Activated T-cell treated with anti-CD3 and anti-CD28 coated beads, Interleukin-2, amount 50 U/mL, for 4 hours (primary cell): ENCODE data around the gene DPEP2. TPM values are rescaled to one million over a fixed set of nuclear protein-coding genes. Genes with fewer than 3 reads are reported as not detected.
"Not testable (repeated sequence)": the region's sequence is repeated elsewhere in the genome, so short reads cannot be mapped to it uniquely, and the experiment has no call there.

Experiments used
- ATAC-seq, 2 donors: fragments of 200-7000 bp; cut with Tn5 transposase; one replicate each; pipeline ENCODE4 v1.10.0; 2021
- DNase-seq: peaks from one replicate; pipeline ENCODE4 v3.0.0-alpha.2; 2020
- H3K27me3 Mint-ChIP-seq: one replicate; pipeline ENCODE4 v1.8.0; 2021; ENCODE audit warnings: low read depth, mixed read lengths
- H3K36me3 Mint-ChIP-seq: one replicate; pipeline ENCODE4 v1.8.0; 2022; ENCODE audit warnings: mixed read lengths; ENCODE audit not compliant: insufficient read depth
- H3K4me1 Mint-ChIP-seq: one replicate; pipeline ENCODE4 v1.8.0; 2021; ENCODE audit warnings: low read depth, mixed read lengths
- H3K4me3 Mint-ChIP-seq: one replicate; pipeline ENCODE4 v1.8.0; 2021; ENCODE audit warnings: mild to moderate bottlenecking, moderate library complexity, mixed read lengths
- H3K9me3 Mint-ChIP-seq: one replicate; pipeline ENCODE4 v1.8.0; 2021; ENCODE audit warnings: mixed read lengths
- total RNA-seq, 3 donors: library from RNA; stranded (reverse); gene quantifications; one replicate each; pipeline ENCODE4 v1.2.1, GENCODE V29; 2021

DPEP2 gene
- total RNA-seq, 3 donors from 2014 or later, result 0.47 to 0.81 (median 0.71) TPM

- H3K9me3 Mint-ChIP-seq, result no peaks in the 10 kb centered on the region
- no peaks in the 10 kb centered on the region for H3K27me3 Mint-ChIP-seq
- DNase-seq (no peak), ATAC-seq (peak; percentile 11)
- peak overlapping the region; percentile 97 for H3K4me3 Mint-ChIP-seq
- H3K36me3 Mint-ChIP-seq, result peaks cover 7% of the 10 kb centered on the region
- peaks cover 22% of the 10 kb centered on the region for H3K4me1 Mint-ChIP-seq
Observed at GRCh38 chr16:68022278-68022727, 23.0 kb upstream of the DPEP2 start.

DNA sequence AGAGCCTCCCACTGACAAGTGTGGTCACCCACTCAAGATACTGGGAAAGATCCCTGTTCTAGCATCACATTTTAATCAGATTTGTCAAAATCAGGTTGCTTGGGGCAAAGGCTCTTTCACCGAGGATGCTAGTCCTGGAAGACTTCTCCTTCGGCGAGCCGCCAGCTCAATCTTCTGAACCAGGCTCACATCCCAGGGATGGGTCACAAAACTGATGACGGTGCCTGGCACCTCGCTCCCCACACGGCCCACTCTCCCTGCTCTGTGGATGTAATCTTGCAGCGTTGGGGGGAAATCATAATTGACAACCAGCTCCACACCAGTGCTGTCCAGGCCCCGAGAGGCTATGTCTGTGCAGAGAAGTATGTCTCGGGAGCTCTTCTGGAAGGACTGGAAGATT, 22.2 kb upstream of the DPEP2 start:
- Mint-ChIP-seq H3K4me3 (peak overlapping the region; percentile 97), H3K9me3 (no peaks in the 10 kb centered on the region), H3K27me3 (no peaks in the 10 kb centered on the region), H3K4me1 (peaks cover 22% of the 10 kb centered on the region), H3K36me3 (peaks cover 7% of the 10 kb centered on the region)
- no peak for ATAC-seq
- no peak for DNase-seq

- DNase-seq (no peak), ATAC-seq (no peak)
- Mint-ChIP-seq H3K27me3 (no peaks in the 10 kb centered on the region), H3K4me1 (peaks cover 19% of the 10 kb centered on the region), H3K4me3 (no peak overlapping the region), H3K9me3 (no peaks in the 10 kb centered on the region), H3K36me3 (peaks cover 7% of the 10 kb centered on the region)
Observed at GRCh38 chr16:68019167-68019680, 19.9 kb upstream of the DPEP2 start.

GRCh38 chr16:68015681-68016080, 16.4 kb upstream of the DPEP2 start, which contains the start of gene DPEP2NB:
Gene DPEP2NB, minus strand, starts transcription at chr16:68015911. Its CDS starts 141 bp downstream, at chr16:68015770.
- ATAC-seq, result no peak
- no peak for DNase-seq
- H3K27me3 Mint-ChIP-seq, result no peaks in the 10 kb centered on the region
- H3K4me3 Mint-ChIP-seq, result no peak within 1 kb of the TSS
- H3K36me3 Mint-ChIP-seq, result no peaks in the 10 kb centered on the region
- H3K9me3 Mint-ChIP-seq, result no peaks in the 10 kb centered on the region
- H3K4me1 Mint-ChIP-seq, result peaks cover 7% of the 10 kb centered on the region

DNA sequence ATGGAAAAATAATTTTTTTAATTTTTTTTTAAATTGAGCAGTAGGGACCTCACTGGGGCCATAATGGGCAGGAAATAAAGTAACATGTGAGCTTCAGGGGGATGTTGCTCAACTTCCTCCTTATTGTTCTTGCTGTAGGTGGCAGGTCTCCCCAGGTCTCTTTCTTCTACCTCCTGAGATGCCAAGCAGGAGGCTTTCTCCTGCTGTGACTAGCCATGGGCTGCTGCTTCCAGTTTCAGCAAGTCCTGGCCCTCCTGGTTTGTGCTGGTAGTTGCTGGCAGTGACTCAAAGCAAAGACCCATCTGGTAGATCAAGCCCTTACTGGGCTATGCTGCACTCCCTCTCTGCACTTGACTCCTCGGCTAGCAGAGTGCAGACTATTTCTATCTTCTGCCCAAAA, 14.2 kb upstream of the DPEP2 start:
- ATAC-seq (peak in 1 of 2 donors; percentile 48), DNase-seq (no peak)
- no peaks in the 10 kb centered on the region for H3K9me3 Mint-ChIP-seq
- no peaks in the 10 kb centered on the region for H3K36me3 Mint-ChIP-seq
- peaks cover 7% of the 10 kb centered on the region for H3K4me1 Mint-ChIP-seq
- no peaks in the 10 kb centered on the region for H3K27me3 Mint-ChIP-seq
- H3K4me3 Mint-ChIP-seq, result no peak overlapping the region

GRCh38 chr16:68009872-68010271, 10.6 kb upstream of the DPEP2 start:
- not testable (repeated sequence) for H3K4me3 Mint-ChIP-seq, DNase-seq, H3K9me3 Mint-ChIP-seq, ATAC-seq, H3K36me3 Mint-ChIP-seq, H3K27me3 Mint-ChIP-seq
- H3K4me1 Mint-ChIP-seq, result peaks cover 26% of the 10 kb centered on the region

GRCh38 chr16:68009157-68009735, 10.0 kb upstream of the DPEP2 start:
- H3K36me3 Mint-ChIP-seq, result no peaks in the 10 kb centered on the region
- no peaks in the 10 kb centered on the region for H3K9me3 Mint-ChIP-seq
- ATAC-seq (no peak), DNase-seq (no peak)
- H3K4me1 Mint-ChIP-seq, result peaks cover 31% of the 10 kb centered on the region
- no peaks in the 10 kb centered on the region for H3K27me3 Mint-ChIP-seq
- no peak overlapping the region for H3K4me3 Mint-ChIP-seq

GRCh38 chr16:68005786-68006286, 6.6 kb upstream of the DPEP2 start:
- H3K4me1 Mint-ChIP-seq, result peaks cover 33% of the 10 kb centered on the region
- no peaks in the 10 kb centered on the region for H3K27me3 Mint-ChIP-seq
- peak; percentile 22 for DNase-seq
- H3K9me3 Mint-ChIP-seq, result no peaks in the 10 kb centered on the region
- H3K36me3 Mint-ChIP-seq, result no peaks in the 10 kb centered on the region
- peak overlapping the region; percentile 37 for H3K4me3 Mint-ChIP-seq
- ATAC-seq, result peak; percentile 62 to 86

GRCh38 chr16:68005211-68005610, 5.9 kb upstream of the DPEP2 start:
- Mint-ChIP-seq H3K4me3 (no peak overlapping the region), H3K36me3 (no peaks in the 10 kb centered on the region), H3K4me1 (peaks cover 40% of the 10 kb centered on the region), H3K27me3 (no peaks in the 10 kb centered on the region), H3K9me3 (no peaks in the 10 kb centered on the region)
- no peak for DNase-seq
- no peak for ATAC-seq

DNA sequence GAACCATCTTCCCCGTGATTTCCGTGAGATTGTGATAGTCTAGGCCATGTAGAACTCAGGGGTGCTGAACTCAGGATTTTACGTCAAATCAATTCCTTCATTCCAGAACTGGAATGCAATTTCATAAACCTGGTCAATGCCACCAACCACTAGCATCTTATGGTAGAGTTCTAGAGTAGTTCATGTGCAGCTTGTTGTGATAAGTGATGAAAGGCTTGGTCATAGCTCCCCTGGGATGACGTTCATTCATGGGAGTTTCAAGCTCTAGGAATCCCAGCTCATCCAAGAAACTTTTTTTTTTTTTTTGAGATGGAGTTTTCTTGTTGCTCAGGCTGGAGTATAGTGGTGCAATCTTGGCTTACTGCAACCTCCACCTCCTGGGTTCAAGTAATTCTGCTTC, 3.7 kb upstream of the DPEP2 start:
- Mint-ChIP-seq H3K4me3 (no peak overlapping the region), H3K27me3 (no peaks in the 10 kb centered on the region), H3K9me3 (no peaks in the 10 kb centered on the region), H3K36me3 (no peaks in the 10 kb centered on the region), H3K4me1 (peaks cover 56% of the 10 kb centered on the region)
- ATAC-seq (no peak), DNase-seq (no peak)

- Mint-ChIP-seq H3K4me3 (peak overlapping the region; percentile 76), H3K4me1 (peaks cover 60% of the 10 kb centered on the region), H3K27me3 (no peaks in the 10 kb centered on the region), H3K36me3 (no peaks in the 10 kb centered on the region), H3K9me3 (no peaks in the 10 kb centered on the region)
- DNase-seq (no peak), ATAC-seq (no peak)
Observed at GRCh38 chr16:68000450-68000849, 1.2 kb upstream of the DPEP2 start.

DNA sequence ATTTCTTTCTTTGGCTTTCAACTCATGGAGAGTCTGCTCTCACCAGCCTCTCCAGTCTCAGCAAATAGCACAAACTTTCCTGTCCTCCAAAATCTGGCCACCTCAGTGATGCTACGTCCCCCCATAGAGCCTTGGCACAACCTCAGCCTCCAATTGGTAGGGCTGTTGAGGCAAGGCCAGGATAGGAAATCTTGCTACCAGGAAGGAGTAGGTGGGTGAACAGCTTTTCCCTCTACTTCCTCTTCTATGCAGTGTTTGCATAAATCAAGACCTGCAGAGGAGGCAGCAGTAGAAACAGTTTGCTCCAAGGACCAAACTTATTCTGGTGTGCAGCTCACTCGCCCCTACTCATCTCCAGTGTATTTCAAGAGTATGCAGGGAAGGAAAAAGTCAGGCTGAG, 701 bp upstream of the DPEP2 start:
- Mint-ChIP-seq H3K9me3 (no peaks in the 10 kb centered on the region), H3K36me3 (no peaks in the 10 kb centered on the region), H3K27me3 (no peaks in the 10 kb centered on the region), H3K4me1 (peaks cover 60% of the 10 kb centered on the region), H3K4me3 (peak overlapping the region; percentile 76)
- DNase-seq, result no peak
- peak; percentile 25 to 41 for ATAC-seq

- not testable (repeated sequence) for H3K9me3 Mint-ChIP-seq, H3K4me3 Mint-ChIP-seq, H3K27me3 Mint-ChIP-seq, DNase-seq, ATAC-seq, H3K36me3 Mint-ChIP-seq
- peaks cover 66% of the 10 kb centered on the region for H3K4me1 Mint-ChIP-seq
Observed at GRCh38 chr16:67998231-67998778, 979 bp downstream of the DPEP2 start.

GRCh38 chr16:67996666-67997065, 2.6 kb downstream of the DPEP2 start:
- Mint-ChIP-seq H3K9me3 (no peaks in the 10 kb centered on the region), H3K36me3 (no peaks in the 10 kb centered on the region), H3K4me3 (no peak overlapping the region), H3K27me3 (no peaks in the 10 kb centered on the region), H3K4me1 (peaks cover 73% of the 10 kb centered on the region)
- no peak for DNase-seq
- ATAC-seq, result no peak

GRCh38 chr16:67995423-67995822, 3.9 kb downstream of the DPEP2 start:
- ATAC-seq (no peak), DNase-seq (peak; percentile 19)
- Mint-ChIP-seq H3K36me3 (no peaks in the 10 kb centered on the region), H3K4me3 (peak overlapping the region; percentile 35), H3K9me3 (no peaks in the 10 kb centered on the region), H3K4me1 (peaks cover 64% of the 10 kb centered on the region), H3K27me3 (no peaks in the 10 kb centered on the region)
